Measurements from ENCODE around the gene INTS4. TPM values are rescaled to one million over a fixed set of nuclear protein-coding genes. Genes with fewer than 3 reads are reported as not detected.
"Not testable (repeated sequence)": the region's sequence is repeated elsewhere in the genome, so short reads cannot be mapped to it uniquely, and the experiment has no call there.

The INTS4 gene
- total and polyA plus RNA-seq, 12 donors = 17.8 to 69.6 (median 37.2) TPM

DNA sequence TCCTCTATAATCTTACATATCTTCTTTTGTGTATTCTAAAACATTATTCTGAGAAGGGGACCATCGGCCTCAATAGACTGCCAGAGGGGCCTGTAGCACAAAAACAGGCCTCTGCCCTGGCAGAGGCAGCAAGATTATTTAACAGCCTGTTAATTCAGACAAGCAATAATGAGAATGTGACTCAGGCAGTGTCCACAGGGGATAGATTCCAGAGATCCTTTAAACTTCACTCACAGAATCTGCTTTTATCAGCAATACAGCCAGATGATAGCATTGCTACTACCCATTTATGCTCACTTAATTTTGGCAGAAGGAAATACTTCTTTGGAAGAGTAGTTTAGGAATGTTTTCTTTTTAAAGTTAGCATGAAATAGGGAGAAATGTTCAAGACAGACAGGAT lies 128.7 kb downstream of the INTS4 start:
- 62 to 81% (median 79%) methylated on average over 1 of the region's 1 CpG for WGBS, 4 donors
- Histone ChIP-seq H3K27me3 (no peaks in the 10 kb centered on the region), H3K27ac (peak overlapping the region in 2 of 5 donors; percentile 29 to 42), H3K9me3 (replicated peaks in 1 of 3) (no peaks in the 10 kb centered on the region), H3K36me3 (replicated peaks in 1 of 2) (peaks cover 0 to 3% of the 10 kb centered on the region in 2 donors), H3K4me3 (no peak overlapping the region), H3K4me1 (replicated peaks in 1 of 2) (peaks cover 0 to 17% of the 10 kb centered on the region in 2 donors)
- intact Hi-C loops (cut with DNase I) = no loop called here
- TF ChIP-seq CTCF (IDR thresholded peaks at IDR 0.05) = no peak
- no peak for TF ChIP-seq POLR2A (IDR thresholded peaks at IDR 0.05)
- no peak for DNase-seq

GRCh38 chr11:77861444-77861843 lies 133.0 kb downstream of the INTS4 start:
- H3K27me3 ChIP-seq; H3K36me3 ChIP-seq (replicated peaks in 1 of 2); intact Hi-C loops (cut with DNase I); H3K4me3 ChIP-seq; H3K9me3 ChIP-seq (replicated peaks in 1 of 3): not testable (repeated sequence)
- DNase-seq = peak; percentile 38 to 75 (median 54)
- Histone ChIP-seq H3K27ac (peak overlapping the region in 4 of 5 donors; percentile 54 to 82 (median 60)), H3K4me1 (replicated peaks in 1 of 2) (peaks cover 0 to 16% of the 10 kb centered on the region in 2 donors)
- 52 to 59% (median 57%) methylated on average over 10 of the region's 10 CpGs for WGBS, 4 donors

DNA sequence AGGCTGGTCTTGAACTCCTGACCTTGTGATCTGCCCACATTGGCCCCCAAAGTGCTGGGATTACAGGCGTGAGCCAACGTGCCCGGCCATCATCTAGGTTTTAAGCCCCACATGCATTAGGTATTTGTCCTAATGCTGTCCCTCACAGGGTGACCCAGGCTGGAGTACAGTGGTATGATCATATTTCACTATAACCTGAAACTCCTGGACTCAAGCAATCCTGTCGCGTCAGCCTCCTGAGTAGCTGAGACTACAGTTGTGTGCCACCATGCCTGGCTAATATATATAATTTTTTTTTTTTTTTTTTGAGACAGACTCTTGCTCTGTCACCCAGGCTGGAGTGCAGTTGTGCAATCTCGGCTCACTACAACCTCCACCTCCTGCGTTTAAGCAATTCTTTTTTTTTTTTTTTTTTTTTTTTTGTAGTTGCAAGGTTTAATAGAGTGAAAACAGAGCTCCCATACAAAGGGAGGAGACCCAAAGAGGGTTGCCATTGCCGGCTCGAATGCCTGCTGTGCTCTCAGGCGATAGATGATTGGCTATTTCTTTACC lies 136.5 kb downstream of the INTS4 start:
- H3K27ac ChIP-seq; H3K27me3 ChIP-seq; H3K4me3 ChIP-seq; H3K4me1 ChIP-seq (replicated peaks in 1 of 2); intact Hi-C loops (cut with DNase I); H3K9me3 ChIP-seq (replicated peaks in 1 of 3): not testable (repeated sequence)
- 86 to 90% (median 89%) methylated on average over 10 of the region's 10 CpGs for WGBS, 4 donors
- DNase-seq = peak in 3 of 7 donors; percentile 36 to 55 (median 41)
- peaks cover 0 to 15% of the 10 kb centered on the region in 2 donors for H3K36me3 ChIP-seq (replicated peaks in 1 of 2)

GRCh38 chr11:77854838-77855237 lies 139.6 kb downstream of the INTS4 start:
- DNase-seq = no peak
- peaks cover 0 to 4% of the 10 kb centered on the region in 2 donors for H3K4me1 ChIP-seq (replicated peaks in 1 of 2)
- H3K4me3 ChIP-seq = no peak overlapping the region
- 90 to 100% (median 97%) methylated on average over 1 to 2 of the region's 2 CpGs for WGBS, 4 donors
- TF ChIP-seq POLR2A (IDR thresholded peaks at IDR 0.05) (no peak), CTCF (IDR thresholded peaks at IDR 0.05) (no peak)
- intact Hi-C loops (cut with DNase I) = no loop called here
- H3K9me3 ChIP-seq (replicated peaks in 1 of 3) = peaks cover 0 to 9% (median 0%) of the 10 kb centered on the region in 3 donors
- peaks cover 0 to 15% of the 10 kb centered on the region in 2 donors for H3K36me3 ChIP-seq (replicated peaks in 1 of 2)
- H3K27me3 ChIP-seq = no peaks in the 10 kb centered on the region
- H3K27ac ChIP-seq = no peak overlapping the region

- Histone ChIP-seq H3K4me3 (no peak overlapping the region), H3K9me3 (replicated peaks in 1 of 3) (peaks cover 0 to 9% (median 0%) of the 10 kb centered on the region in 3 donors), H3K27ac (peak overlapping the region in 1 of 5 donors; percentile 18), H3K4me1 (replicated peaks in 1 of 2) (peaks cover 0 to 4% of the 10 kb centered on the region in 2 donors), H3K27me3 (no peaks in the 10 kb centered on the region), H3K36me3 (replicated peaks in 1 of 2) (peaks cover 0 to 8% of the 10 kb centered on the region in 2 donors)
- 84 to 100% (median 89%) methylated on average over 1 of the region's 1 CpG for WGBS, 4 donors
- no peak for DNase-seq
- TF ChIP-seq POLR2A (IDR thresholded peaks at IDR 0.05) = no peak
- TF ChIP-seq CTCF (IDR thresholded peaks at IDR 0.05) = no peak
- intact Hi-C loops (cut with DNase I) = no loop called here
These were observed 143.0 kb downstream of the INTS4 start for GRCh38 chr11:77851503-77851902.

DNA sequence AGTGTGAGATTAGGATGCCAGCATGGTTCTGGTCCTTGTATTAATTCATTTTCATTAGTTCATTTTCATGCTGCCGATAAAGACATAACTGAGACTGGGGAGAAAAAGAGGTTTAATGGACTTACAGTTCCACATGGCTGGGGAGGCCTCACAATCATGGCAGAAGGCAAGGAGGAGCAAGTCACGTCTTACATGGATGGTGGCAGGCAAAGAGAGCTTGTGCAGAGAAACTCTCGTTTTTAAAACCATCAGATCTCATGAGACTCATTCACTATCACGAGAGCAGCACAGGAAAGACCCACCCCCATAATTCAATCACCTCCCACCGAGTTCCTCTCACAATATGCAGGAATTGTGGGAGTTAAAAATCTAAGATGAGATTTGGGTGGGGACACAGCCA lies 150.8 kb downstream of the INTS4 start:
- H3K27me3 ChIP-seq; DNase-seq; H3K4me1 ChIP-seq (replicated peaks in 1 of 2); H3K4me3 ChIP-seq; H3K27ac ChIP-seq; intact Hi-C loops (cut with DNase I); H3K9me3 ChIP-seq (replicated peaks in 1 of 3): not testable (repeated sequence)
- H3K36me3 ChIP-seq (replicated peaks in 1 of 2) = peaks cover 0 to 16% of the 10 kb centered on the region in 2 donors
- WGBS, 4 donors = 81 to 93% (median 86%) methylated on average over 5 of the region's 5 CpGs

Data from adrenal gland (tissue), 12 donors.